Measurements from ENCODE around the gene STX16. TPM values are rescaled to one million over a fixed set of nuclear protein-coding genes. Genes with fewer than 3 reads are reported as not detected.

STX16 gene
- total and polyA plus RNA-seq, 2 donors = 17.4 to 97.9 TPM

GRCh38 chr20:58714340-58714922 lies 63.3 kb downstream of the STX16 start:
- no peak for DNase-seq (ENCODE audit: low read depth in 6 of 9, low spot score in 9 of 9)
- Histone ChIP-seq H3K4me3 (ENCODE audit: low read length in 2 of 2) (no peak overlapping the region), H3K4me1 (ENCODE audit: control insufficient read depth in 2 of 2, insufficient read depth in 2 of 2, low read length in 2 of 2) (no peaks in the 10 kb centered on the region), H3K27ac (ENCODE audit: low read depth in 1 of 2, low read length in 1 of 2) (no peak overlapping the region), H3K36me3 (ENCODE audit: control insufficient read depth in 2 of 2, insufficient read depth in 2 of 2, low read length in 1 of 2) (peaks cover 0 to 1% of the 10 kb centered on the region in 2 donors), H3K9me3 (ENCODE audit: control insufficient read depth in 2 of 2, insufficient read depth in 1 of 2, low read length in 1 of 2) (no peaks in the 10 kb centered on the region), H3K27me3 (ENCODE audit: control insufficient read depth in 2 of 2, insufficient read depth in 1 of 2, low read length in 1 of 2) (no peaks in the 10 kb centered on the region)
- WGBS = 95% methylated on average over 16 of the region's 16 CpGs

- H3K27me3 ChIP-seq (ENCODE audit: control insufficient read depth in 2 of 2, insufficient read depth in 1 of 2, low read length in 1 of 2) = no peaks in the 10 kb centered on the region
- no peak for DNase-seq (ENCODE audit: low read depth in 6 of 9, low spot score in 9 of 9)
- no peaks in the 10 kb centered on the region for H3K36me3 ChIP-seq (ENCODE audit: control insufficient read depth in 2 of 2, insufficient read depth in 2 of 2, low read length in 1 of 2)
- H3K9me3 ChIP-seq (ENCODE audit: control insufficient read depth in 2 of 2, insufficient read depth in 1 of 2, low read length in 1 of 2) = no peaks in the 10 kb centered on the region
- H3K4me1 ChIP-seq (ENCODE audit: control insufficient read depth in 2 of 2, insufficient read depth in 2 of 2, low read length in 2 of 2) = no peaks in the 10 kb centered on the region
- H3K4me3 ChIP-seq (ENCODE audit: low read length in 2 of 2) = no peak overlapping the region
- H3K27ac ChIP-seq (ENCODE audit: low read depth in 1 of 2, low read length in 1 of 2) = no peak overlapping the region
- WGBS = 97% methylated on average over 14 of the region's 14 CpGs
Observed at GRCh38 chr20:58714923-58715351, 63.9 kb downstream of the STX16 start.

- Histone ChIP-seq H3K9me3 (ENCODE audit: control insufficient read depth in 2 of 2, insufficient read depth in 1 of 2, low read length in 1 of 2) (no peaks in the 10 kb centered on the region), H3K4me3 (ENCODE audit: low read length in 2 of 2) (no peak overlapping the region), H3K27me3 (ENCODE audit: control insufficient read depth in 2 of 2, insufficient read depth in 1 of 2, low read length in 1 of 2) (no peaks in the 10 kb centered on the region), H3K4me1 (ENCODE audit: control insufficient read depth in 2 of 2, insufficient read depth in 2 of 2, low read length in 2 of 2) (no peaks in the 10 kb centered on the region), H3K27ac (ENCODE audit: low read depth in 1 of 2, low read length in 1 of 2) (no peak overlapping the region), H3K36me3 (ENCODE audit: control insufficient read depth in 2 of 2, insufficient read depth in 2 of 2, low read length in 1 of 2) (no peaks in the 10 kb centered on the region)
- WGBS = 92% methylated on average over 11 of the region's 11 CpGs
- no peak for DNase-seq (ENCODE audit: low read depth in 6 of 9, low spot score in 9 of 9)
Observed at GRCh38 chr20:58715391-58715800, 64.3 kb downstream of the STX16 start.

GRCh38 chr20:58715801-58716475 lies 64.9 kb downstream of the STX16 start:
- no peaks in the 10 kb centered on the region for H3K36me3 ChIP-seq (ENCODE audit: control insufficient read depth in 2 of 2, insufficient read depth in 2 of 2, low read length in 1 of 2)
- no peaks in the 10 kb centered on the region for H3K27me3 ChIP-seq (ENCODE audit: control insufficient read depth in 2 of 2, insufficient read depth in 1 of 2, low read length in 1 of 2)
- no peaks in the 10 kb centered on the region for H3K9me3 ChIP-seq (ENCODE audit: control insufficient read depth in 2 of 2, insufficient read depth in 1 of 2, low read length in 1 of 2)
- no peak overlapping the region for H3K4me3 ChIP-seq (ENCODE audit: low read length in 2 of 2)
- no peak overlapping the region for H3K27ac ChIP-seq (ENCODE audit: low read depth in 1 of 2, low read length in 1 of 2)
- no peak for DNase-seq (ENCODE audit: low read depth in 6 of 9, low spot score in 9 of 9)
- 95% methylated on average over 18 of the region's 18 CpGs for WGBS
- H3K4me1 ChIP-seq (ENCODE audit: control insufficient read depth in 2 of 2, insufficient read depth in 2 of 2, low read length in 2 of 2) = no peaks in the 10 kb centered on the region

- WGBS = 94% methylated on average over 23 of the region's 23 CpGs
- peaks cover 0 to under 1% of the 10 kb centered on the region in 2 donors for H3K27me3 ChIP-seq (ENCODE audit: control insufficient read depth in 2 of 2, insufficient read depth in 1 of 2, low read length in 1 of 2)
- no peaks in the 10 kb centered on the region for H3K4me1 ChIP-seq (ENCODE audit: control insufficient read depth in 2 of 2, insufficient read depth in 2 of 2, low read length in 2 of 2)
- H3K4me3 ChIP-seq (ENCODE audit: low read length in 2 of 2) = no peak overlapping the region
- no peaks in the 10 kb centered on the region for H3K36me3 ChIP-seq (ENCODE audit: control insufficient read depth in 2 of 2, insufficient read depth in 2 of 2, low read length in 1 of 2)
- no peak overlapping the region for H3K27ac ChIP-seq (ENCODE audit: low read depth in 1 of 2, low read length in 1 of 2)
- no peak for DNase-seq (ENCODE audit: low read depth in 6 of 9, low spot score in 9 of 9)
- no peaks in the 10 kb centered on the region for H3K9me3 ChIP-seq (ENCODE audit: control insufficient read depth in 2 of 2, insufficient read depth in 1 of 2, low read length in 1 of 2)
Observed at GRCh38 chr20:58716476-58717277, 65.6 kb downstream of the STX16 start.

GRCh38 chr20:58717278-58718091 lies 66.4 kb downstream of the STX16 start:
- peaks cover 0 to 6% of the 10 kb centered on the region in 2 donors for H3K27me3 ChIP-seq (ENCODE audit: control insufficient read depth in 2 of 2, insufficient read depth in 1 of 2, low read length in 1 of 2)
- H3K36me3 ChIP-seq (ENCODE audit: control insufficient read depth in 2 of 2, insufficient read depth in 2 of 2, low read length in 1 of 2) = no peaks in the 10 kb centered on the region
- no peaks in the 10 kb centered on the region for H3K9me3 ChIP-seq (ENCODE audit: control insufficient read depth in 2 of 2, insufficient read depth in 1 of 2, low read length in 1 of 2)
- DNase-seq (ENCODE audit: low read depth in 6 of 9, low spot score in 9 of 9) = no peak
- no peaks in the 10 kb centered on the region for H3K4me1 ChIP-seq (ENCODE audit: control insufficient read depth in 2 of 2, insufficient read depth in 2 of 2, low read length in 2 of 2)
- no peak overlapping the region for H3K4me3 ChIP-seq (ENCODE audit: low read length in 2 of 2)
- WGBS = 96% methylated on average over 23 of the region's 23 CpGs
- no peak overlapping the region for H3K27ac ChIP-seq (ENCODE audit: low read depth in 1 of 2, low read length in 1 of 2)

GRCh38 chr20:58718121-58718563 lies 67.1 kb downstream of the STX16 start:
- H3K27me3 ChIP-seq (ENCODE audit: control insufficient read depth in 2 of 2, insufficient read depth in 1 of 2, low read length in 1 of 2) = peaks cover 0 to 7% of the 10 kb centered on the region in 2 donors
- H3K4me3 ChIP-seq (ENCODE audit: low read length in 2 of 2) = no peak overlapping the region
- H3K36me3 ChIP-seq (ENCODE audit: control insufficient read depth in 2 of 2, insufficient read depth in 2 of 2, low read length in 1 of 2) = no peaks in the 10 kb centered on the region
- 95% methylated on average over 15 of the region's 15 CpGs for WGBS
- no peaks in the 10 kb centered on the region for H3K4me1 ChIP-seq (ENCODE audit: control insufficient read depth in 2 of 2, insufficient read depth in 2 of 2, low read length in 2 of 2)
- DNase-seq (ENCODE audit: low read depth in 6 of 9, low spot score in 9 of 9) = no peak
- no peaks in the 10 kb centered on the region for H3K9me3 ChIP-seq (ENCODE audit: control insufficient read depth in 2 of 2, insufficient read depth in 1 of 2, low read length in 1 of 2)
- no peak overlapping the region for H3K27ac ChIP-seq (ENCODE audit: low read depth in 1 of 2, low read length in 1 of 2)

- H3K4me1 ChIP-seq (ENCODE audit: control insufficient read depth in 2 of 2, insufficient read depth in 2 of 2, low read length in 2 of 2) = no peaks in the 10 kb centered on the region
- peaks cover 0 to 9% of the 10 kb centered on the region in 2 donors for H3K27me3 ChIP-seq (ENCODE audit: control insufficient read depth in 2 of 2, insufficient read depth in 1 of 2, low read length in 1 of 2)
- DNase-seq (ENCODE audit: low read depth in 6 of 9, low spot score in 9 of 9) = no peak
- no peaks in the 10 kb centered on the region for H3K36me3 ChIP-seq (ENCODE audit: control insufficient read depth in 2 of 2, insufficient read depth in 2 of 2, low read length in 1 of 2)
- WGBS = 92% methylated on average over 10 of the region's 10 CpGs
- H3K4me3 ChIP-seq (ENCODE audit: low read length in 2 of 2) = no peak overlapping the region
- no peak overlapping the region for H3K27ac ChIP-seq (ENCODE audit: low read depth in 1 of 2, low read length in 1 of 2)
- no peaks in the 10 kb centered on the region for H3K9me3 ChIP-seq (ENCODE audit: control insufficient read depth in 2 of 2, insufficient read depth in 1 of 2, low read length in 1 of 2)
Observed at GRCh38 chr20:58718729-58719128, 67.6 kb downstream of the STX16 start.
